HG03039 (cell line): Measurements from ENCODE around the gene TCF4.

Experiments used
- ATAC-seq: cut with Tn5 transposase; IDR thresholded peaks from one replicate; pipeline ENCODE4 v1.9.1; 2021; ENCODE audit warnings: mild to moderate bottlenecking, moderate library complexity; ENCODE audit not compliant: unreplicated experiment

TCF4 gene

GRCh38 chr18:55447672-55448018, 140.3 kb downstream of the TCF4 start:
- ATAC-seq: no peak

GRCh38 chr18:55446996-55447671, 140.9 kb downstream of the TCF4 start:
- ATAC-seq: no peak

- no peak for ATAC-seq
Observed at GRCh38 chr18:55444536-55444935, 143.5 kb downstream of the TCF4 start.

GRCh38 chr18:55443776-55444175, 144.2 kb downstream of the TCF4 start:
- no peak for ATAC-seq

- ATAC-seq: no peak
Observed at GRCh38 chr18:55442561-55442960, 145.4 kb downstream of the TCF4 start.

GRCh38 chr18:55440988-55441387, 147.0 kb downstream of the TCF4 start:
- no peak for ATAC-seq

GRCh38 chr18:55439056-55439455, 148.9 kb downstream of the TCF4 start:
- ATAC-seq: no peak

GRCh38 chr18:55435592-55435991, 152.4 kb downstream of the TCF4 start:
- ATAC-seq: no peak

GRCh38 chr18:55433648-55434047, 154.3 kb downstream of the TCF4 start:
- no peak for ATAC-seq

GRCh38 chr18:55433140-55433539, 154.9 kb downstream of the TCF4 start:
- ATAC-seq: no peak

GRCh38 chr18:55432307-55433040, 155.5 kb downstream of the TCF4 start:
- no peak for ATAC-seq

- ATAC-seq: no peak
Observed at GRCh38 chr18:55430026-55430425, 158.0 kb downstream of the TCF4 start.

GRCh38 chr18:55427951-55428350, 160.0 kb downstream of the TCF4 start:
- no peak for ATAC-seq

- ATAC-seq: no peak
Observed at GRCh38 chr18:55425698-55426097, 162.3 kb downstream of the TCF4 start.

- ATAC-seq: no peak
Observed at GRCh38 chr18:55422456-55423180, 165.4 kb downstream of the TCF4 start.

GRCh38 chr18:55421615-55422419, 166.2 kb downstream of the TCF4 start:
- no peak for ATAC-seq

GRCh38 chr18:55421308-55421614, 166.7 kb downstream of the TCF4 start:
- ATAC-seq: no peak

- no peak for ATAC-seq
Observed at GRCh38 chr18:55420665-55421307, 167.2 kb downstream of the TCF4 start.

- ATAC-seq: no peak
Observed at GRCh38 chr18:55419947-55420664, 167.9 kb downstream of the TCF4 start.
